Suprapubic skin (tissue), 4 donors: ENCODE data around the gene SYPL2. TPM values are rescaled to one million over a fixed set of nuclear protein-coding genes. Genes with fewer than 3 reads are reported as not detected.

Source experiments
- total RNA-seq, 4 donors: library from RNA; depleted of rRNA; stranded (reverse); fragments of >200 nt; gene quantifications; one replicate each; pipeline ENCODE4 v1.1.0, GENCODE V29; 2016

The SYPL2 gene
- total RNA-seq, 4 donors from 2014 or later, result 0.23 to 2.1 (median 0.34) TPM; not detected in 1

Other genes with a start within 250 kb of the SYPL2 start
- 100 to 1,000 TPM; 106 to 145 (median 129) TPM for gene CELSR2, start 217.0 kb upstream of the SYPL2 start, total RNA-seq
- 1 to 10 TPM; 1.9 to 6.8 (median 3.7) TPM for gene PSRC1, start 183.4 kb upstream of the SYPL2 start, total RNA-seq
- not detected for gene MYBPHL, start 159.5 kb upstream of the SYPL2 start, total RNA-seq
- 10 to 100 TPM; 27.8 to 52.7 (median 34.5) TPM for gene SORT1, start 68.6 kb upstream of the SYPL2 start, total RNA-seq
- 10 to 100 TPM; 26.2 to 36.2 (median 31.5) TPM for gene PSMA5, start 40.1 kb upstream of the SYPL2 start, total RNA-seq
- 1 to 10 TPM; 5.1 to 8.4 (median 7.2) TPM for gene ATXN7L2, start 17.4 kb downstream of the SYPL2 start, total RNA-seq
- gene CYB561D1, start 27.5 kb downstream of the SYPL2 start, total RNA-seq, result 10 to 100 TPM; 12.3 to 27.4 (median 24.7) TPM
- 1 to 10 TPM; 2.1 to 8.5 (median 4.7) TPM for gene AMIGO1, start 43.2 kb downstream of the SYPL2 start, total RNA-seq
- gene GPR61, start 73.3 kb downstream of the SYPL2 start, total RNA-seq, result 1 to 10 TPM in 1 of 4 donors, under 1 TPM in 1, not detected in 2; 0.19 to 1.4 TPM
- 10 to 100 TPM in 2 of 4 donors, 1 to 10 TPM in 2; 6.7 to 11.1 (median 9.5) TPM for gene GNAI3, start 82.1 kb downstream of the SYPL2 start, total RNA-seq
- not detected for gene GNAT2, start 153.1 kb downstream of the SYPL2 start, total RNA-seq
- 10 to 100 TPM; 48.4 to 69.1 (median 58.1) TPM for gene AMPD2, start 153.3 kb downstream of the SYPL2 start, total RNA-seq
- gene GSTM4, start 189.6 kb downstream of the SYPL2 start, total RNA-seq, result 10 to 100 TPM; 18.7 to 41.1 (median 32.3) TPM
- 100 to 1,000 TPM; 103 to 366 (median 186) TPM for gene GSTM2, start 201.5 kb downstream of the SYPL2 start, total RNA-seq
- gene GSTM1, start 221.3 kb downstream of the SYPL2 start, total RNA-seq, result 10 to 100 TPM in 1 of 4 donors, not detected in 3; 48.2 TPM
- 1 to 10 TPM in 2 of 4 donors, under 1 TPM in 1, not detected in 1; 0.38 to 2.6 (median 1.4) TPM for gene GSTM5, start 245.7 kb downstream of the SYPL2 start, total RNA-seq